K562 (cell line): ENCODE results near the gene RHEB. TPM values are rescaled to one million over a fixed set of nuclear protein-coding genes. Genes with fewer than 3 reads are reported as not detected.

Experiments
- ATAC-seq: fragments of 200-7000 bp; cut with Tn5 transposase; 3 replicates; pipeline ENCODE4 v1.9.1; 2020; ENCODE audit warnings: moderate library complexity
- Bru-seq: library from RNA; stranded (reverse); fragments of 400-500 nt; gene quantifications from one replicate; lab custom pipeline; 2021; lab: Mats Ljungman, UMichigan
- BruChase-seq, 2 experiments: library from RNA; stranded (reverse); fragments of 400-500 nt; gene quantifications; one replicate each; lab custom pipeline; 2021; lab: Mats Ljungman, UMichigan
- BruUV-seq: library from RNA; stranded (reverse); fragments of 400-500 nt; replicated peaks from 2 replicates; lab custom pipeline; 2021; lab: Mats Ljungman, UMichigan
- CTCF ChIA-PET: fragments of 300-600 bp; formaldehyde crosslinking; extraction: SDS; loops from one replicate; lab custom pipeline; 2021; ENCODE audit warnings: low intra/inter-chr PET ratio; lab: Yijun Ruan, JAX
- POLR2A ChIA-PET: fragments of 300-600, 350-650 bp; sonication (Branson Sonifier 250); formaldehyde crosslinking; extraction: SDS; loops from one replicate; lab custom pipeline; 2021; ENCODE audit warnings: antibody characterized with exemption, inconsistent platforms; lab: Yijun Ruan, JAX
- DNase-seq, 4 experiments: peaks; one replicate each; pipeline versions ENCODE4 v3.0.0 to v3.0.0-alpha.2; 2011 to 2018; ENCODE audit warnings: low spot score in 3 of 4, mixed read lengths in 3 of 4; ENCODE audit errors: extremely low read depth in 1 of 4
- FAIRE-seq: peaks from 2 replicates; lab custom pipeline; 2011; peaks lifted over from hg19 to GRCh38; lab: Jason Lieb, UNC
- H2AFZ ChIP-seq: 2 replicates; pipeline ENCODE4 v1.6.0; 2011; ENCODE audit warnings: low read depth, low read length, control low read depth, inconsistent platforms
- H3K27ac ChIP-seq: fragments of 200-600 bp; 3 replicates; pipeline ENCODE4 v1.8.0; 2011; ENCODE audit warnings: low read depth, mild to moderate bottlenecking, control low read depth, inconsistent platforms, low read length, moderate library complexity, mixed read lengths; ENCODE audit errors: extremely low read depth
- H3K27me3 ChIP-seq, 2 experiments: fragments of 300-600 bp in 1 of 2; 2 replicates in 1 of 2; 3 replicates in 1 of 2; pipeline versions ENCODE4 v1.6.0 to v1.8.0; 2011; ENCODE audit warnings: inconsistent platforms in 2 of 2, low read length in 2 of 2, mild to moderate bottlenecking in 1 of 2, mixed read lengths in 1 of 2, moderate library complexity in 1 of 2; ENCODE audit not compliant: control insufficient read depth in 2 of 2, insufficient read depth in 2 of 2
- H3K36me3 ChIP-seq: fragments of 300-600 bp; 3 replicates; pipeline ENCODE4 v1.8.0; 2011; ENCODE audit warnings: mild to moderate bottlenecking, low read length, inconsistent platforms; ENCODE audit not compliant: control insufficient read depth, insufficient read depth
- H3K4me1 ChIP-seq, 2 experiments: fragments of 200-600 bp in 1 of 2; replicated peaks in 1 of 2; 2 replicates in 1 of 2; 3 replicates in 1 of 2; pipeline versions ENCODE4 v1.5.1 to v1.8.0; 2011; ENCODE audit warnings: inconsistent platforms in 2 of 2, low read length in 2 of 2, mild to moderate bottlenecking in 1 of 2, mixed read lengths in 1 of 2, moderate library complexity in 1 of 2; ENCODE audit not compliant: control insufficient read depth in 2 of 2, insufficient read depth in 2 of 2
- H3K4me2 ChIP-seq: 2 replicates; pipeline ENCODE4 v1.6.1; 2011; ENCODE audit warnings: low read length, control low read depth, inconsistent platforms, mixed read lengths; ENCODE audit not compliant: insufficient read depth
- H3K4me3 ChIP-seq: fragments of 200-600 bp; sonication (generic), shearing (Covaris generic); 2 replicates; pipeline ENCODE4 v1.5.1; 2016; ENCODE audit warnings: control low read depth, inconsistent platforms
- H3K79me2 ChIP-seq: fragments of 200-600 bp; 3 replicates; pipeline ENCODE4 v1.8.0; 2011; ENCODE audit warnings: low read length, inconsistent platforms; ENCODE audit not compliant: control insufficient read depth, insufficient read depth
- H3K9ac ChIP-seq, 2 experiments: 2 replicates each; pipeline versions ENCODE4 v1.6.0 to v1.6.1; 2011; ENCODE audit warnings: low read depth in 2 of 2, low read length in 2 of 2, control low read depth in 1 of 2, inconsistent platforms in 1 of 2, mild to moderate bottlenecking in 1 of 2, mixed read lengths in 1 of 2; ENCODE audit not compliant: insufficient read depth in 1 of 2
- H3K9me1 ChIP-seq: one replicate; pipeline ENCODE4 v1.6.0; 2011; ENCODE audit warnings: inconsistent platforms, mild to moderate bottlenecking, low read length, moderate library complexity; ENCODE audit not compliant: control insufficient read depth, insufficient read depth
- H3K9me3 ChIP-seq: replicated peaks from 2 replicates; pipeline ENCODE4 v1.5.1; 2011; ENCODE audit warnings: low read depth, low read length, inconsistent platforms; ENCODE audit not compliant: control insufficient read depth, insufficient read depth
- H4K20me1 ChIP-seq: replicated peaks from 2 replicates; pipeline ENCODE4 v1.6.1; 2011; ENCODE audit warnings: low read length, inconsistent platforms, mixed read lengths; ENCODE audit not compliant: control insufficient read depth, insufficient read depth
- ARNT ChIP-seq, 2 experiments: fragments of 450-650 bp; IDR thresholded peaks; 2 replicates each; pipeline ENCODE4 v1.6.1; 2016; ENCODE audit warnings: mild to moderate bottlenecking in 1 of 2
- CEBPZ ChIP-seq: fragments of 150-350 bp; IDR thresholded peaks from 2 replicates; pipeline ENCODE4 v1.6.1; 2014; ENCODE audit warnings: low read depth, mild to moderate bottlenecking, low read length, borderline replicate concordance
- CTBP1 ChIP-seq: fragments of 450-650 bp; IDR thresholded peaks from 2 replicates; pipeline ENCODE4 v1.6.1; 2016; ENCODE audit warnings: borderline replicate concordance
- LCOR ChIP-seq: sonication (generic); formaldehyde crosslinking; IDR thresholded peaks from 2 replicates; pipeline ENCODE4 v1.8.0; 2022; ENCODE audit warnings: mild to moderate bottlenecking, missing genetic modification reagents
- NFRKB ChIP-seq: fragments of 450-650 bp; IDR thresholded peaks from 2 replicates; pipeline ENCODE4 v1.6.1; 2016; ENCODE audit warnings: low read depth
- PHF20 ChIP-seq: fragments of 450-650 bp; IDR thresholded peaks from 2 replicates; pipeline ENCODE4 v1.6.1; 2018; ENCODE audit not compliant: partially characterized antibody
- PHF8 ChIP-seq: fragments of 200-600 bp; sonication (generic); IDR thresholded peaks from 2 replicates; pipeline ENCODE4 v1.6.1; 2012; ENCODE audit warnings: mixed run types, mild to moderate bottlenecking, inconsistent platforms, low read length, moderate library complexity, borderline replicate concordance
- SAP30 ChIP-seq: fragments of 200-600 bp; sonication (generic); IDR thresholded peaks from 2 replicates; pipeline ENCODE4 v1.6.1; 2012; ENCODE audit warnings: borderline replicate concordance, low read depth, mild to moderate bottlenecking, moderate library complexity, low read length, control low read depth, inconsistent platforms; ENCODE audit not compliant: insufficient read depth, poor library complexity, severe bottlenecking
- ZNF124 ChIP-seq: sonication (generic); formaldehyde crosslinking; IDR thresholded peaks from 2 replicates; pipeline ENCODE4 v1.8.1; 2022; ENCODE audit warnings: missing genetic modification reagents
- ZNF561 ChIP-seq: fragments of 450-650 bp; formaldehyde crosslinking; conservative IDR thresholded peaks from 2 replicates; pipeline ENCODE4 v1.4.0; 2020; ENCODE audit warnings: mild to moderate bottlenecking, moderate library complexity
- WGBS: fragments of 100-300 bp; shearing (Covaris generic); methylation state at CpG from one replicate; pipeline ENCODE4 v1.1.6; 2016; ENCODE audit warnings: low coverage, mixed read lengths; ENCODE audit not compliant: insufficient coverage; ENCODE audit errors: missing lambda C conversion rate; 5-methylcytosine and 5-hydroxymethylcytosine counted together
- in situ Hi-C: fragments of 300-500 bp; cut with MboI; formaldehyde crosslinking; loops from 4 replicates; pipeline ENCODE4 v1.15.0; 2018; ENCODE audit warnings: inconsistent platforms, mixed read lengths
- intact Hi-C: fragments of 100-400 bp; cut with micrococcal nuclease; formaldehyde crosslinking; loops from 2 replicates; pipeline ENCODE4 v1.14.2; 2022
- long read RNA-seq, 3 experiments: library from polyadenylated mRNA in 2 of 3; library from RNA in 1 of 3; unstranded in 2 of 3; stranded (forward) in 1 of 3; transcript quantifications; one replicate each; pipeline ENCODE4 v2.0.0, GENCODE V29; 2019 to 2022
- polyA minus RNA-seq, 3 experiments: library from RNA; depleted of rRNA, polyadenylated mRNA; stranded (reverse); fragments of >200 nt; gene quantifications; 2 replicates each; pipeline ENCODE4 v1.2.3, GENCODE V29; 2011
- polyA plus RNA-seq, 8 experiments: library from polyadenylated mRNA; depleted of rRNA in 4 of 8; stranded (reverse) in 5 of 8; unstranded in 3 of 8; fragments of >200 nt; fragmentation: Nextera tagmentation in 2 of 8; fragmentation: Illumina TruSeq in 1 of 8; extraction: Ambion mirVana in 2 of 8; extraction: Trizol in 1 of 8; gene quantifications; 2 replicates each; pipeline versions ENCODE4 v1.2.1 to v1.2.3, GENCODE V29; 2011 to 2014; ENCODE audit warnings: inconsistent platforms in 1 of 8, missing spikeins in 1 of 8
- total RNA-seq, 7 experiments: library from RNA; depleted of rRNA in 6 of 7; stranded (reverse); fragments of >200 nt in 6 of 7; fragmentation: Illumina TruSeq in 2 of 7; extraction: Trizol in 2 of 7; gene quantifications; 2 replicates each; pipeline versions ENCODE4 v1.2.1 to v1.2.3, GENCODE V29; 2011 to 2021; ENCODE audit warnings: low replicate concordance in 1 of 7

Gene RHEB
- total RNA-seq (2011; cell fraction: chromatin; rRNA removed; ENCODE audit: low replicate concordance), result 35.9 and 119 TPM in 2 replicates
- total RNA-seq (2011; cell fraction: nucleolus; rRNA removed), result 22.3 and 24.1 TPM in 2 replicates
- 69.2 and 108 TPM in 2 replicates for total RNA-seq (2011; cell fraction: nucleoplasm; rRNA removed)
- total RNA-seq (2014; rRNA removed) (122 and 126 TPM in 2 replicates), total RNA-seq (2014; rRNA removed; fragmentation: Illumina TruSeq; extraction: Trizol) (213 and 243 TPM in 2 replicates), total RNA-seq (2015; rRNA removed; fragmentation: Illumina TruSeq; extraction: Trizol) (168 and 182 TPM in 2 replicates), total RNA-seq (2021) (156 and 162 TPM in 2 replicates), polyA plus RNA-seq (2011; rRNA removed) (139 and 249 TPM in 2 replicates), polyA plus RNA-seq (2014; fragmentation: Illumina TruSeq; extraction: Trizol) (152 and 189 TPM in 2 replicates), polyA plus RNA-seq (2014; fragmentation: Nextera tagmentation; extraction: Ambion mirVana) (10 to 100 TPM; 28.5 to 35.3 TPM), polyA plus RNA-seq (2014; rRNA removed) (205 and 230 TPM in 2 replicates), polyA minus RNA-seq (2011; rRNA and poly(A)+ RNA removed) (73.7 and 78.8 TPM in 2 replicates), Bru-seq, nascent RNA (percentile 97 among the genes with signal in this experiment), BruChase-seq, experiment 1, labeled RNA remaining after a 2-hour chase (percentile 98 among the genes with signal in this experiment), BruChase-seq, experiment 2, labeled RNA remaining after a 6-hour chase (percentile 98 among the genes with signal in this experiment)
- 56.0 and 60.3 TPM in 2 replicates for polyA plus RNA-seq (2011; cell fraction: cytosol; rRNA removed)
- polyA plus RNA-seq (2011; cell fraction: nucleus; rRNA removed), result 30.6 and 47.5 TPM in 2 replicates
- polyA plus RNA-seq (2012), result 144 and 166 TPM in 2 replicates
- polyA minus RNA-seq (2011; cell fraction: cytosol; rRNA and poly(A)+ RNA removed), result 30.4 and 62.8 TPM in 2 replicates
- 19.4 and 22.0 TPM in 2 replicates for polyA minus RNA-seq (2011; cell fraction: nucleus; rRNA and poly(A)+ RNA removed)
- long read RNA-seq, experiment 1, transcript RHEB-207 (8 exons, 744 nt), result minor isoform, 7 of 811 reads
- long read RNA-seq, experiment 1, transcript RHEB-201 (8 exons, 2,075 nt), result major isoform, 704 of 811 reads
- long read RNA-seq, experiment 1, transcript RHEB-205 (9 exons, 1,153 nt), result minor isoform, 5 of 811 reads
- long read RNA-seq, experiment 1, partial matches to known transcripts, result 44 of 811 reads
- long read RNA-seq, experiment 1, other reads (novel, unspliced or antisense), result 51 of 811 reads
- long read RNA-seq, experiment 2, transcript RHEB-201 (8 exons, 2,075 nt), result major isoform, 109 of 177 reads
- long read RNA-seq, experiment 2, partial matches to known transcripts, result 29 of 177 reads
- long read RNA-seq, experiment 2, other reads (novel, unspliced or antisense), result 36 of 177 reads
- long read RNA-seq, experiment 3, transcript RHEB-201 (8 exons, 2,075 nt), result major isoform, 323 of 351 reads
- long read RNA-seq, experiment 3, partial matches to known transcripts, result 5 of 351 reads
- long read RNA-seq, experiment 3, other reads (novel, unspliced or antisense), result 19 of 351 reads

GRCh38 chr7:151519765-151520418 lies at the start of gene RHEB:
TSS of gene RHEB (minus strand) at chr7:151519895. CDS start at chr7:151519511, 384 bp downstream.
- BruUV-seq, result no TSS peak
- 4% methylated on average over 47 of the region's 66 CpGs for WGBS
- intact Hi-C loops, result loop anchor here (5.0 kb wide), 1 partner anchor 112 kb away; no protein-coding TSS in a partner anchor
- H4K20me1 ChIP-seq, result peaks cover 37% of the 10 kb centered on the region
- peak; percentile 95 for FAIRE-seq
- H3K4me3 ChIP-seq, result peak within 1 kb of the TSS; percentile 69
- peak within 1 kb of the TSS; percentile 97 for H3K4me2 ChIP-seq
- peaks cover 44% of the 10 kb centered on the region for H3K79me2 ChIP-seq
- peaks cover 15% of the 10 kb centered on the region; the same call in 2 of the 3 replicates for H3K36me3 ChIP-seq
- peaks cover 25 to 28% of the 10 kb centered on the region in 2 experiments; a peak in 4 of 5 replicates for H3K4me1 ChIP-seq
- peak; percentile 97 to 100 (median 98) for DNase-seq
- ATAC-seq, result peak; percentile 92
- ChIA-PET POLR2A (interaction anchor here (0.9 to 5.5 kb wide), 7 partner anchors 8 to 48 kb away, joined by 3 to 71 read pairs (median 3); no protein-coding TSS in a partner anchor), CTCF (no interaction called here)
- in situ Hi-C loops, result no loop called here
- H2AFZ ChIP-seq, result peak within 1 kb of the TSS; percentile 91
- no peaks in the 10 kb centered on the region for H3K9me1 ChIP-seq
- H3K27me3 ChIP-seq, result peaks cover 3 to 4% of the 10 kb centered on the region in 2 experiments; a peak in 2 of 5 replicates
- H3K27ac ChIP-seq, result peak within 1 kb of the TSS; percentile 89
- H3K9me3 ChIP-seq, result peaks cover 5% of the 10 kb centered on the region
- H3K9ac ChIP-seq, result peak within 1 kb of the TSS; percentile 94
- TF ChIP-seq CTBP1 (no peak; the same call in 1 of the 2 replicates), ZNF561 (CRISPR knock-in tag) (no peak), NFRKB (peak; percentile 59; the same call in 1 of the 2 replicates), PHF8 (peak; percentile 59; the same call in 1 of the 2 replicates), PHF20 (no peak), LCOR (CRISPR knock-in tag) (peak; percentile 91; the same call in 1 of the 2 replicates), SAP30 (no peak), ZNF124 (no peak), ARNT (IDR thresholded peaks at IDR 0.05) (no peak), CEBPZ (no peak)
